Measurements from ENCODE around the gene ELMO1.

- no peak for TF ChIP-seq FOXM1 (IDR thresholded peaks at IDR 0.05; ENCODE audit: borderline replicate concordance)
- TF ChIP-seq ARNT (IDR thresholded peaks at IDR 0.05) = no peak
- TF ChIP-seq FOXK2 (IDR thresholded peaks at IDR 0.05) = no peak
- no peak for TF ChIP-seq SP1 (IDR thresholded peaks at IDR 0.05)
- TF ChIP-seq NFRKB (IDR thresholded peaks at IDR 0.05) = no peak
Measured at GRCh38 chr7:37195388-37195787, 253.3 kb downstream of the ELMO1 start.
